ENCODE data around the gene LRRC8A.

GRCh38 chr9:128913995-128914772 lies 32.3 kb downstream of the LRRC8A start:
- TF ChIP-seq CTCF (conservative IDR thresholded peaks at IDR 0.05) (no peak), ZFX (IDR thresholded peaks at IDR 0.05) (no peak)

All from C4-2B (cell line).